Measurements from ENCODE around the gene KRT26.

DNA sequence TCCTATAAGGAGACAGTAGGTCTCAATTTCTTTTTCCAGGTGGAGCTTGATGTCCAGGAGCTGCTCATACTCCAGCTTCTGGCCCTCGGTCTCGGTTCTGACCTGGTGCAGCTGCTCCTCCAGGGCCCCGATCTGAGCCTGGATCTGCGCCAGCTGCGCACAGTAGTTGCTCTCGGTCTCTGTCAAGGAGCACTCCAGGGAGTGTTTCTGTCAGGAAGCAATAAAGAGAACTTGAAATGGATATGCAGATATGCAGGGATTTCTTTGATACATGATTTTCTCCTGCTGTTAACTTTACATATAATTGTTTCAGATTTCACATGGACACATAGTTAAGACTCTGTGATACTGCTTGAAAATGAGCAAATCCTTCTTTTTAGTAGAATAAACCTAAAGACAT, 21.6 kb downstream of the KRT26 start:
- TF ChIP-seq, protein P1, sequence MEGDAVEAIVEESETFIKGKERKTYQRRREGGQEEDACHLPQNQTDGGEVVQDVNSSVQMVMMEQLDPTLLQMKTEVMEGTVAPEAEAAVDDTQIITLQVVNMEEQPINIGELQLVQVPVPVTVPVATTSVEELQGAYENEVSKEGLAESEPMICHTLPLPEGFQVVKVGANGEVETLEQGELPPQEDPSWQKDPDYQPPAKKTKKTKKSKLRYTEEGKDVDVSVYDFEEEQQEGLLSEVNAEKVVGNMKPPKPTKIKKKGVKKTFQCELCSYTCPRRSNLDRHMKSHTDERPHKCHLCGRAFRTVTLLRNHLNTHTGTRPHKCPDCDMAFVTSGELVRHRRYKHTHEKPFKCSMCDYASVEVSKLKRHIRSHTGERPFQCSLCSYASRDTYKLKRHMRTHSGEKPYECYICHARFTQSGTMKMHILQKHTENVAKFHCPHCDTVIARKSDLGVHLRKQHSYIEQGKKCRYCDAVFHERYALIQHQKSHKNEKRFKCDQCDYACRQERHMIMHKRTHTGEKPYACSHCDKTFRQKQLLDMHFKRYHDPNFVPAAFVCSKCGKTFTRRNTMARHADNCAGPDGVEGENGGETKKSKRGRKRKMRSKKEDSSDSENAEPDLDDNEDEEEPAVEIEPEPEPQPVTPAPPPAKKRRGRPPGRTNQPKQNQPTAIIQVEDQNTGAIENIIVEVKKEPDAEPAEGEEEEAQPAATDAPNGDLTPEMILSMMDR (IDR thresholded peaks at IDR 0.05): no peak
- TF ChIP-seq POLR2AphosphoS5 (IDR thresholded peaks at IDR 0.05): no peak
- no peak for TF ChIP-seq POLR2A (IDR thresholded peaks at IDR 0.05)

Data from stomach (tissue), 4 donors.